Nephron (organoid): ENCODE measurements around the gene FAM161B.
"Not testable (repeated sequence)": the region's sequence is repeated elsewhere in the genome, so short reads cannot be mapped to it uniquely, and the experiment has no call there.

Source experiments
- H3K27ac Mint-ChIP-seq, 3 experiments: 2 replicates each; pipeline ENCODE4 v1.8.0; 2020; ENCODE audit warnings: mixed read lengths in 3 of 3, mild to moderate bottlenecking in 2 of 3, moderate library complexity in 1 of 3
- H3K27me3 Mint-ChIP-seq: 2 replicates; pipeline ENCODE4 v1.8.0; 2021; ENCODE audit warnings: low read depth, mild to moderate bottlenecking, moderate library complexity, mixed read lengths
- H3K36me3 Mint-ChIP-seq: 2 replicates; pipeline ENCODE4 v1.8.0; 2020; ENCODE audit warnings: low read depth, mixed read lengths
- H3K4me1 Mint-ChIP-seq: 2 replicates; pipeline ENCODE4 v1.8.0; 2020; ENCODE audit warnings: mixed read lengths
- H3K4me3 Mint-ChIP-seq, 3 experiments: 2 replicates each; pipeline ENCODE4 v1.8.0; 2020; ENCODE audit warnings: mild to moderate bottlenecking in 3 of 3, mixed read lengths in 3 of 3, moderate library complexity in 2 of 3
- H3K9me3 Mint-ChIP-seq: 2 replicates; pipeline ENCODE4 v1.8.0; 2020; ENCODE audit warnings: mixed read lengths
- CTCF ChIP-seq, 3 experiments: fragments of 200-600 bp; sonication (generic); IDR thresholded peaks; one replicate each; pipeline ENCODE4 v1.5.0; 2021; ENCODE audit warnings: antibody characterized with exemption in 3 of 3; ENCODE audit not compliant: unreplicated experiment in 3 of 3

FAM161B gene

GRCh38 chr14:73995977-73996378 is 46.1 kb upstream of the FAM161B start:
- H3K9me3 Mint-ChIP-seq, result no peaks in the 10 kb centered on the region
- H3K27me3 Mint-ChIP-seq, result no peaks in the 10 kb centered on the region
- H3K27ac Mint-ChIP-seq, result peak overlapping the region; percentile 95 to 99 (median 97)
- H3K36me3 Mint-ChIP-seq, result peaks cover 9% of the 10 kb centered on the region
- H3K4me1 Mint-ChIP-seq, result peaks cover 19% of the 10 kb centered on the region
- no peak for TF ChIP-seq CTCF (IDR thresholded peaks at IDR 0.05; ENCODE audit: unreplicated experiment in 3 of 3)
- H3K4me3 Mint-ChIP-seq, result peak overlapping the region; percentile 61 to 83 (median 74)

GRCh38 chr14:73994926-73995325 is 45.0 kb upstream of the FAM161B start:
- H3K4me3 Mint-ChIP-seq, result peak overlapping the region in 1 of 3 experiments; percentile 46
- peak overlapping the region; percentile 95 to 99 (median 97) for H3K27ac Mint-ChIP-seq
- H3K9me3 Mint-ChIP-seq, H3K27me3 Mint-ChIP-seq, H3K36me3 Mint-ChIP-seq: not testable (repeated sequence)
- peaks cover 19% of the 10 kb centered on the region for H3K4me1 Mint-ChIP-seq

GRCh38 chr14:73991092-73991491 is 41.2 kb upstream of the FAM161B start:
- Mint-ChIP-seq H3K27me3 (no peaks in the 10 kb centered on the region), H3K27ac (peak overlapping the region in 1 of 3 experiments; percentile 75), H3K9me3 (no peaks in the 10 kb centered on the region), H3K4me3 (no peak overlapping the region), H3K4me1 (peaks cover 6% of the 10 kb centered on the region), H3K36me3 (peaks cover 22% of the 10 kb centered on the region)
- no peak for TF ChIP-seq CTCF (IDR thresholded peaks at IDR 0.05; ENCODE audit: unreplicated experiment in 3 of 3)

GRCh38 chr14:73988656-73989055 is 38.8 kb upstream of the FAM161B start:
- not testable (repeated sequence) for H3K4me3 Mint-ChIP-seq, H3K9me3 Mint-ChIP-seq, H3K27ac Mint-ChIP-seq, H3K4me1 Mint-ChIP-seq, H3K27me3 Mint-ChIP-seq
- H3K36me3 Mint-ChIP-seq, result peaks cover 29% of the 10 kb centered on the region

GRCh38 chr14:73988065-73988464 is 38.2 kb upstream of the FAM161B start:
- TF ChIP-seq CTCF (IDR thresholded peaks at IDR 0.05; ENCODE audit: unreplicated experiment in 3 of 3), result no peak
- Mint-ChIP-seq H3K9me3 (no peaks in the 10 kb centered on the region), H3K36me3 (peaks cover 29% of the 10 kb centered on the region), H3K27ac (no peak overlapping the region), H3K27me3 (no peaks in the 10 kb centered on the region), H3K4me1 (no peaks in the 10 kb centered on the region), H3K4me3 (no peak overlapping the region)

- H3K4me3 Mint-ChIP-seq, result no peak overlapping the region
- no peak overlapping the region for H3K27ac Mint-ChIP-seq
- H3K27me3 Mint-ChIP-seq, result no peaks in the 10 kb centered on the region
- H3K36me3 Mint-ChIP-seq, result peaks cover 14% of the 10 kb centered on the region
- no peak for TF ChIP-seq CTCF (IDR thresholded peaks at IDR 0.05; ENCODE audit: unreplicated experiment in 3 of 3)
- no peaks in the 10 kb centered on the region for H3K9me3 Mint-ChIP-seq
- H3K4me1 Mint-ChIP-seq, result no peaks in the 10 kb centered on the region
These were observed 28.0 kb upstream of the FAM161B start for GRCh38 chr14:73977896-73978295.

GRCh38 chr14:73976125-73976524 is 26.2 kb upstream of the FAM161B start:
- Mint-ChIP-seq H3K36me3 (peaks cover 27% of the 10 kb centered on the region), H3K27me3 (no peaks in the 10 kb centered on the region), H3K9me3 (no peaks in the 10 kb centered on the region), H3K27ac (peak overlapping the region in 1 of 3 experiments; percentile 59), H3K4me1 (no peaks in the 10 kb centered on the region), H3K4me3 (no peak overlapping the region)
- TF ChIP-seq CTCF (IDR thresholded peaks at IDR 0.05; ENCODE audit: unreplicated experiment in 3 of 3), result no peak
